HepG2 (cell line): ENCODE data around the gene USP2. TPM values are rescaled to one million over a fixed set of nuclear protein-coding genes. Genes with fewer than 3 reads are reported as not detected.

Experiments
- ARID5B ChIP-seq: IDR thresholded peaks from 2 replicates; pipeline ENCODE4 v1.4.0; 2020; ENCODE audit warnings: mild to moderate bottlenecking, missing genetic modification reagents
- GABPB1 ChIP-seq: IDR thresholded peaks from 2 replicates; pipeline ENCODE4 v1.6.1; 2016; ENCODE audit warnings: mild to moderate bottlenecking, missing genetic modification reagents, moderate library complexity, missing compliant biosample characterization
- HMGXB4 ChIP-seq, 2 experiments: sonication (generic) in 1 of 2; formaldehyde crosslinking in 1 of 2; IDR thresholded peaks; 2 replicates each; pipeline versions ENCODE4 v1.4.0 to v1.6.1; 2018 to 2020; ENCODE audit warnings: missing genetic modification reagents in 2 of 2, borderline replicate concordance in 1 of 2, low read depth in 1 of 2, mild to moderate bottlenecking in 1 of 2, missing biosample characterization in 1 of 2
- HNRNPLL ChIP-seq: fragments of 200-400 bp; formaldehyde crosslinking; IDR thresholded peaks from 2 replicates; pipeline ENCODE4 v1.6.1; 2017; ENCODE audit warnings: mild to moderate bottlenecking, low read depth, low read length; ENCODE audit not compliant: poor library complexity, severe bottlenecking
- MAFG ChIP-seq: sonication (generic); formaldehyde crosslinking; IDR thresholded peaks from 2 replicates; pipeline ENCODE4 v1.5.1; 2020; ENCODE audit warnings: mild to moderate bottlenecking, missing genetic modification reagents
- MEIS1 ChIP-seq: sonication (generic); formaldehyde crosslinking; IDR thresholded peaks from 2 replicates; pipeline ENCODE4 v1.9.0; 2021; ENCODE audit warnings: mild to moderate bottlenecking, missing genetic modification reagents, moderate library complexity, borderline replicate concordance
- NCOA1 ChIP-seq: sonication (generic); formaldehyde crosslinking; IDR thresholded peaks from 2 replicates; pipeline ENCODE4 v1.9.0; 2021; ENCODE audit warnings: missing genetic modification reagents
- PBX3 ChIP-seq: sonication (generic); formaldehyde crosslinking; IDR thresholded peaks from 2 replicates; pipeline ENCODE4 v1.8.1; 2023; ENCODE audit warnings: missing genetic modification reagents, inconsistent platforms, borderline replicate concordance
- RFX5 ChIP-seq: IDR thresholded peaks from 2 replicates; pipeline ENCODE4 v1.6.1; 2011; ENCODE audit warnings: low read depth, low read length, improper control_type of control experiment
- RFXAP ChIP-seq: sonication (generic); formaldehyde crosslinking; IDR thresholded peaks from 2 replicates; pipeline ENCODE4 v1.4.0; 2020; ENCODE audit warnings: missing genetic modification reagents, borderline replicate concordance
- SMARCE1 ChIP-seq: fragments of 450-650 bp; IDR thresholded peaks from 2 replicates; pipeline ENCODE4 v1.6.1; 2017; ENCODE audit warnings: borderline replicate concordance
- ZBTB8A ChIP-seq: sonication (generic); formaldehyde crosslinking; IDR thresholded peaks from 2 replicates; pipeline ENCODE4 v1.4.0; 2020; ENCODE audit warnings: mild to moderate bottlenecking, low read depth, missing genetic modification reagents, borderline replicate concordance
- ZFX ChIP-seq: sonication (generic); formaldehyde crosslinking; IDR thresholded peaks from 2 replicates; pipeline ENCODE4 v1.4.0; 2020; ENCODE audit warnings: mild to moderate bottlenecking, low read depth, missing genetic modification reagents, moderate library complexity
- ZFY ChIP-seq: sonication (generic); formaldehyde crosslinking; IDR thresholded peaks from 2 replicates; pipeline ENCODE4 v1.4.0; 2020; ENCODE audit warnings: missing genetic modification reagents
- ZNF282 ChIP-seq: fragments of 450-650 bp; IDR thresholded peaks from 2 replicates; pipeline ENCODE4 v1.6.1; 2018; ENCODE audit not compliant: partially characterized antibody
- ZNF30 ChIP-seq: sonication (generic); formaldehyde crosslinking; IDR thresholded peaks from 2 replicates; pipeline ENCODE4 v1.5.0; 2020; ENCODE audit warnings: mild to moderate bottlenecking, missing genetic modification reagents
- ZNF800 ChIP-seq: sonication (generic); formaldehyde crosslinking; IDR thresholded peaks from 2 replicates; pipeline ENCODE4 v1.4.0; 2020; ENCODE audit warnings: missing genetic modification reagents
- polyA plus RNA-seq, 8 experiments: library from polyadenylated mRNA; depleted of rRNA in 3 of 8; stranded (reverse) in 7 of 8; unstranded in 1 of 8; fragments of >200 nt; fragmentation: Illumina TruSeq in 4 of 8; extraction: Trizol in 4 of 8; gene quantifications; 2 replicates each; pipeline versions ENCODE4 v1.2.1 to v1.2.3, GENCODE V29; 2011 to 2016; ENCODE audit warnings: low read depth in 4 of 8, missing spikeins in 1 of 8, mixed read lengths in 1 of 8; ENCODE audit not compliant: insufficient read depth in 1 of 8
- total RNA-seq, 5 experiments: library from RNA; depleted of rRNA; stranded (reverse); fragments of >200 nt; fragmentation: Illumina TruSeq; extraction: Trizol; gene quantifications; 2 replicates each; pipeline ENCODE4 v1.2.3, GENCODE V29; 2016; ENCODE audit warnings: low read depth in 1 of 5

Gene USP2
- total and polyA plus RNA-seq, 2 of the 13 experiments (the other 11 are each of a cell fraction or from before 2014, with no cell fraction given) = 2.5 to 6.0 TPM

- TF ChIP-seq ZNF800 (peak; percentile 43; the same call in 1 of the 2 replicates), ZNF282 (no peak), RFX5 (no peak), ZNF30 (CRISPR knock-in tag) (no peak), PBX3 (CRISPR knock-in tag) (no peak), ZFY (CRISPR knock-in tag) (0 out of 2 replicates have a peak, but pooled peaks have one; percentile 45), RFXAP (CRISPR knock-in tag) (0 out of 2 replicates have a peak, but pooled peaks have one; percentile 3), NCOA1 (CRISPR knock-in tag) (0 out of 2 replicates have a peak, but pooled peaks have one; percentile 30), SMARCE1 (no peak), GABPB1 (CRISPR knock-in tag) (peak; percentile 76), MEIS1 (no peak; the same call in 1 of the 2 replicates), ZFX (peak; percentile 58), HNRNPLL (peak; percentile 15), ARID5B (CRISPR knock-in tag) (0 out of 2 replicates have a peak, but pooled peaks have one; percentile 34), HMGXB4 (CRISPR knock-in tag; IDR thresholded peaks at IDR 0.05; ENCODE audit: borderline replicate concordance in 1 of 2, low read depth in 1 of 2) (peak; percentile 20 to 56; a peak in 3 of 4 replicates), ZBTB8A (CRISPR knock-in tag) (no peak), MAFG (CRISPR knock-in tag) (no peak)
These were observed 63.0 kb downstream of the USP2 start (continued) for GRCh38 chr11:119318240-119319135.
